ENCODE data around the gene SRGAP1.

Gene SRGAP1

GRCh38 chr12:63912651-63913050 is 68.2 kb downstream of the SRGAP1 start:
- DNase-seq = no peak

- DNase-seq = no peak
Measured at GRCh38 chr12:63913929-63914328, 69.4 kb downstream of the SRGAP1 start.

- DNase-seq = no peak
Measured at GRCh38 chr12:63915105-63915800, 70.8 kb downstream of the SRGAP1 start.

GRCh38 chr12:63916561-63917476 is 72.3 kb downstream of the SRGAP1 start:
- DNase-seq = no peak

- no peak for DNase-seq
Measured at GRCh38 chr12:63917477-63917862, 73.0 kb downstream of the SRGAP1 start.

GRCh38 chr12:63917864-63918799 is 73.6 kb downstream of the SRGAP1 start:
- DNase-seq = no peak

GRCh38 chr12:63918800-63919300 is 74.3 kb downstream of the SRGAP1 start:
- DNase-seq = no peak

GRCh38 chr12:63919756-63920155 is 75.3 kb downstream of the SRGAP1 start:
- no peak for DNase-seq

GRCh38 chr12:63921157-63921556 is 76.7 kb downstream of the SRGAP1 start:
- no peak for DNase-seq

GRCh38 chr12:63922474-63922873 is 78.0 kb downstream of the SRGAP1 start:
- no peak for DNase-seq

GRCh38 chr12:63924781-63925180 is 80.3 kb downstream of the SRGAP1 start:
- no peak for DNase-seq

GRCh38 chr12:63927511-63927910 is 83.0 kb downstream of the SRGAP1 start:
- no peak for DNase-seq

GRCh38 chr12:63928305-63928704 is 83.8 kb downstream of the SRGAP1 start:
- DNase-seq = no peak

- DNase-seq = no peak
Measured at GRCh38 chr12:63929426-63929825, 84.9 kb downstream of the SRGAP1 start.

- DNase-seq = no peak
Measured at GRCh38 chr12:63930971-63931370, 86.5 kb downstream of the SRGAP1 start.

GRCh38 chr12:63931703-63932102 is 87.2 kb downstream of the SRGAP1 start:
- no peak for DNase-seq

- no peak for DNase-seq
Measured at GRCh38 chr12:63934936-63935335, 90.4 kb downstream of the SRGAP1 start.

GRCh38 chr12:63935361-63935760 is 90.9 kb downstream of the SRGAP1 start:
- no peak for DNase-seq

GRCh38 chr12:63937378-63938316 is 93.1 kb downstream of the SRGAP1 start:
- no peak for DNase-seq

GRCh38 chr12:63940310-63941005 is 96.0 kb downstream of the SRGAP1 start:
- DNase-seq = no peak
